NB4 (cell line): Measurements from ENCODE around the gene LMNTD1.

Source experiments
- DNase-seq: peaks from one replicate; pipeline ENCODE4 v3.0.0; 2010; ENCODE audit warnings: low read depth
- H3K4me3 ChIP-seq: one replicate; pipeline ENCODE4 v1.5.1; 2011; ENCODE audit warnings: mild to moderate bottlenecking, low read depth, low read length, moderate library complexity
- MAX ChIP-seq: IDR thresholded peaks from 2 replicates; pipeline ENCODE4 v1.6.1; 2011; ENCODE audit warnings: low read depth, low read length
- MYC ChIP-seq: IDR thresholded peaks from 2 replicates; pipeline ENCODE4 v1.6.1; 2011; ENCODE audit warnings: low read depth, low read length
- POLR2A ChIP-seq: IDR thresholded peaks from 2 replicates; pipeline ENCODE4 v1.6.1; 2011; ENCODE audit warnings: mild to moderate bottlenecking; ENCODE audit not compliant: insufficient read length; ENCODE audit errors: extremely low read depth
- TF ChIP-seq, protein P1 (sequence below): IDR thresholded peaks from one replicate; pipeline ENCODE4 v1.5.1; 2012; ENCODE audit warnings: low read depth, low read length

LMNTD1 gene

GRCh38 chr12:25480145-25480544, 72.9 kb downstream of the LMNTD1 start:
- no peak for DNase-seq
- TF ChIP-seq POLR2A, result no peak
- no peak overlapping the region for H3K4me3 ChIP-seq

DNA sequence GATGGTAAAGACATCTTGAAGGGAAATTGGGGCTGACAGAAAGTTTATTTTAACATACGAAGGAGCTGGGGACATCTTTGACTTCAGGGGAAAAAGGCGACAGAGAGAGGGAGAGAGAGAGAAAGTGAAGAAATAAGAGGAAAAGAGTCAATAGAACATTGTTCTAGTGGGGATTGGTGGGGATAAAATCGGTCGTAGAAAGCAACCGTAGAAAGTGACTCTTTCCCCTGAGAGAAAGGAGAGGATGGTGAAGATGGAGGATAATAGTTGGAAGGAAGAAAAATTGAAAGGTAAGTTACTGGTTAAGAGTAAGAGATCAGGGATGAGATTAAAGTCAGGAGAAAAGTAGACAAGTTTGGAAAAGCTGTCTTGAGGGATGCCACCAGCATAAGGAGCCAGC, 75.9 kb downstream of the LMNTD1 start:
- TF ChIP-seq POLR2A, result no peak
- TF ChIP-seq MYC, result no peak
- TF ChIP-seq, protein P1, sequence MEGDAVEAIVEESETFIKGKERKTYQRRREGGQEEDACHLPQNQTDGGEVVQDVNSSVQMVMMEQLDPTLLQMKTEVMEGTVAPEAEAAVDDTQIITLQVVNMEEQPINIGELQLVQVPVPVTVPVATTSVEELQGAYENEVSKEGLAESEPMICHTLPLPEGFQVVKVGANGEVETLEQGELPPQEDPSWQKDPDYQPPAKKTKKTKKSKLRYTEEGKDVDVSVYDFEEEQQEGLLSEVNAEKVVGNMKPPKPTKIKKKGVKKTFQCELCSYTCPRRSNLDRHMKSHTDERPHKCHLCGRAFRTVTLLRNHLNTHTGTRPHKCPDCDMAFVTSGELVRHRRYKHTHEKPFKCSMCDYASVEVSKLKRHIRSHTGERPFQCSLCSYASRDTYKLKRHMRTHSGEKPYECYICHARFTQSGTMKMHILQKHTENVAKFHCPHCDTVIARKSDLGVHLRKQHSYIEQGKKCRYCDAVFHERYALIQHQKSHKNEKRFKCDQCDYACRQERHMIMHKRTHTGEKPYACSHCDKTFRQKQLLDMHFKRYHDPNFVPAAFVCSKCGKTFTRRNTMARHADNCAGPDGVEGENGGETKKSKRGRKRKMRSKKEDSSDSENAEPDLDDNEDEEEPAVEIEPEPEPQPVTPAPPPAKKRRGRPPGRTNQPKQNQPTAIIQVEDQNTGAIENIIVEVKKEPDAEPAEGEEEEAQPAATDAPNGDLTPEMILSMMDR, result no peak
- TF ChIP-seq MAX, result no peak
- H3K4me3 ChIP-seq, result no peak overlapping the region
- DNase-seq, result no peak

DNA sequence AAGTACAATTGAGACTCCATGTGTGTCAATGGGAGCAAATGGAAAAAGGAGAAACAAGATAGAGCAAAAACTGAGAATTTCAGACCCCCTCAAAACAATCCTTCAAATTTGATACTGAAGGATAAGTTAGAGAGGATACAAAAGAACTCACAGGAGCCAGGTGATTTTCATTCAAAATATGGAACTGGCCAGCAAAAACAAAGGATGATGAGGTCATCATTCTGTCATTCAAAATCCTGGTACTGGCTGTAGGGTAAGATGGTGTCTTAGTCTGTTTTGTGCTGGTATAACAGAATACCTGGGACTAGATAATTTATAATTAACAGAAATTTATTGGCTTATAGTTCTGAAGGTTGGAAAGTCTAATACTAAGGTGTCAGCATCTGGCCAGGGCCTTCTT, 80.6 kb downstream of the LMNTD1 start:
- no peak for TF ChIP-seq MAX
- TF ChIP-seq POLR2A, result no peak
- TF ChIP-seq, protein P1, result no peak
- TF ChIP-seq MYC, result no peak
- no peak for DNase-seq
- no peak overlapping the region for H3K4me3 ChIP-seq

- no peak for TF ChIP-seq MAX
- no peak for TF ChIP-seq MYC
- no peak for TF ChIP-seq POLR2A
- TF ChIP-seq, protein P1, result no peak
- H3K4me3 ChIP-seq, result no peak overlapping the region
- DNase-seq, result no peak
Observed at GRCh38 chr12:25469861-25470260, 83.2 kb downstream of the LMNTD1 start.

DNA sequence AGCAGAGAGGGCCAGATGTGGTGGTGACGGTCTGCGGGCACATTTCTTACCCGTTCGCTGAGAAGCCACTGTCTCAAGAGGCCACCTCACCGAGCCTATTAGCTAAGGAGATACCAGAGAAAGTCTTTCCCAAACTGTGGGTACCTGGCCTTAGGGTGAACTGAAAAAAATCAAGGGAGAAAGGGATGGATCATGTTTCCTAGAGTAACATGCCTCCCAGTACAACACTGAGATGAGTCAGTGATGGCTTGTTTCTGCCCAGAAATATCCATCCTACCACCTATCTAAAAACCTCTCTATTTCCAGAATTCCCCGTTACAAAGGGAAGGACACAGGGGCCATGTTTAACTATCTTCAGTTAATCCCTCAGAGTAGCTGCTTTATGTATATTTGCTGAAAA, 83.7 kb downstream of the LMNTD1 start:
- TF ChIP-seq MAX (no peak), POLR2A (no peak), MYC (no peak)
- TF ChIP-seq, protein P1, result no peak
- DNase-seq, result no peak
- H3K4me3 ChIP-seq, result no peak overlapping the region

DNA sequence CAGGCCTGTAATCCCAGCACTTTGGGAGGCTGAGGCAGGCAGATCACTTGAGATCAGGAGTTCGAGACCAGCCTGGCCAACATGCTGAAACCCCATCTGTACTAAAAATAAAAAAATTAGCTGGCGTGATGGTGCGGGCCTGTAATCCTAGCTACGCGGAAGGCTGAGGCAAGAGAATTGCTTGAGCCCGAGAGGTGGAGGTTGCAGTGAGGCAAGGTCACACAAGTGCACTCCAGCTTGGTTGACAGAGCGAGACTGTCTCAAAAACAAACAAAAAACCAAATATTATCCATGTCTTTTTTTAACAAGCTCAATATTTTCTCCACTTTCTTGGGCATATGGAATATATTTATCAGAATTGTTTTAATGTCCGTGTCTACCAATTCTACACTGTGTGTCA, 89.6 kb downstream of the LMNTD1 start:
- TF ChIP-seq POLR2A (no peak), MYC (no peak), MAX (no peak)
- TF ChIP-seq, protein P1, result no peak
- no peak for DNase-seq
- no peak overlapping the region for H3K4me3 ChIP-seq
